ENCODE results near the gene CRIP1. TPM values are rescaled to one million over a fixed set of nuclear protein-coding genes. Genes with fewer than 3 reads are reported as not detected.

Gene CRIP1
- total and polyA plus RNA-seq, 2 donors (not counting 3 experiments of a cell fraction or from before 2014, with no cell fraction given), result 3.1 to 8.1 TPM

DNA sequence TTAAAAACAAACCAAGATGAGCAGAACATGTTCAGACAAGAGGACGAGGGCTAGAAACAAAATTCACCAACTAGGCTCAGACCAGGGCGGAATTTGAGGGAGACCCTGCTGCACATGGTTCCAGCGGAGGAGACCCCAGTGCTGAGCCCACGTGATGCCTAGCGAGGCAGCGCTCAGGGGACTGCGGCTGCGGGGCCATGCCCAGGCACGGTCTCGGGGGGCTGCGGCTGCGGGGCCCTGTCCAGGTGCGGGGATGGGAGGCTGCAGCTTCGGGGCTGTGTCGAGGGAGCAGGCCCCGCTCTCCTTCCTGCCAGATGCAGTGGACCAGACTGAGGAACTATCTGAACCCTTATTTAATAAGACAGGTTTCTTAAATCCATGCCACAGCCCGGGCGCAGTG lies 24.8 kb upstream of the CRIP1 start:
- H3K4me2 ChIP-seq (ENCODE audit: insufficient read depth, low read length), result no peak overlapping the region
- TF ChIP-seq FOS (IDR thresholded peaks at IDR 0.05; ENCODE audit: borderline replicate concordance, insufficient read depth, low read length), result no peak
- no peak for TF ChIP-seq EZH2 (IDR thresholded peaks at IDR 0.05; ENCODE audit: borderline replicate concordance, low read depth, low read length, severe bottlenecking)
- TF ChIP-seq GATA2 (IDR thresholded peaks at IDR 0.05; ENCODE audit: insufficient read depth, insufficient read length, low read depth, low read length), result no peak
- TF ChIP-seq, protein P1, sequence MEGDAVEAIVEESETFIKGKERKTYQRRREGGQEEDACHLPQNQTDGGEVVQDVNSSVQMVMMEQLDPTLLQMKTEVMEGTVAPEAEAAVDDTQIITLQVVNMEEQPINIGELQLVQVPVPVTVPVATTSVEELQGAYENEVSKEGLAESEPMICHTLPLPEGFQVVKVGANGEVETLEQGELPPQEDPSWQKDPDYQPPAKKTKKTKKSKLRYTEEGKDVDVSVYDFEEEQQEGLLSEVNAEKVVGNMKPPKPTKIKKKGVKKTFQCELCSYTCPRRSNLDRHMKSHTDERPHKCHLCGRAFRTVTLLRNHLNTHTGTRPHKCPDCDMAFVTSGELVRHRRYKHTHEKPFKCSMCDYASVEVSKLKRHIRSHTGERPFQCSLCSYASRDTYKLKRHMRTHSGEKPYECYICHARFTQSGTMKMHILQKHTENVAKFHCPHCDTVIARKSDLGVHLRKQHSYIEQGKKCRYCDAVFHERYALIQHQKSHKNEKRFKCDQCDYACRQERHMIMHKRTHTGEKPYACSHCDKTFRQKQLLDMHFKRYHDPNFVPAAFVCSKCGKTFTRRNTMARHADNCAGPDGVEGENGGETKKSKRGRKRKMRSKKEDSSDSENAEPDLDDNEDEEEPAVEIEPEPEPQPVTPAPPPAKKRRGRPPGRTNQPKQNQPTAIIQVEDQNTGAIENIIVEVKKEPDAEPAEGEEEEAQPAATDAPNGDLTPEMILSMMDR (IDR thresholded peaks at IDR 0.05; ENCODE audit: extremely low read depth in 1 of 2, insufficient read depth in 1 of 2, low read depth in 1 of 2, low read length in 2 of 2), result no peak
- no peak for TF ChIP-seq JUN (IDR thresholded peaks at IDR 0.05; ENCODE audit: borderline replicate concordance, insufficient read depth, insufficient read length, low read depth)
- TF ChIP-seq POLR2A (IDR thresholded peaks at IDR 0.05; ENCODE audit: low read depth, low read length), result no peak
- TF ChIP-seq POLR2AphosphoS5 (IDR thresholded peaks at IDR 0.05; ENCODE audit: insufficient read depth, low read depth, low read length), result no peak
- TF ChIP-seq MYC (IDR thresholded peaks at IDR 0.05; ENCODE audit: low read depth, low read length), result no peak
- no peaks in the 10 kb centered on the region for H3K27me3 ChIP-seq (ENCODE audit: control insufficient read depth in 2 of 2, insufficient read depth in 2 of 2, low read length in 2 of 2)
- no TSS peak for BruUV-seq (replicated peaks)
- ChIA-PET POLR2A (no interaction called here), CTCF (interaction anchor here (1.2 kb wide), 1 partner anchor 10 kb away, joined by 3 read pairs; no protein-coding TSS in a partner anchor)
- FAIRE-seq, result no peak
- peaks cover 7 to 59% of the 10 kb centered on the region in 2 experiments for H3K36me3 ChIP-seq (ENCODE audit: control insufficient read depth in 2 of 2, extremely low read depth in 1 of 2, insufficient read depth in 2 of 2, low read length in 2 of 2)
- H3K79me2 ChIP-seq (ENCODE audit: control insufficient read depth, insufficient read depth, low read length), result no peaks in the 10 kb centered on the region
- H3K9me1 ChIP-seq (replicated peaks; ENCODE audit: control insufficient read depth, extremely low read depth, insufficient read depth, low read length), result no peaks in the 10 kb centered on the region
- DNase-seq (ENCODE audit: low read depth, low spot score), result no peak
- no peak overlapping the region for H3K27ac ChIP-seq (ENCODE audit: insufficient read depth, low read depth, low read length)
- no peak overlapping the region for H3K9ac ChIP-seq (replicated peaks; ENCODE audit: extremely low read depth, insufficient read depth, low read length)
- no peak overlapping the region for H2AFZ ChIP-seq (ENCODE audit: low read depth, low read length)
- H4K20me1 ChIP-seq (replicated peaks; ENCODE audit: control insufficient read depth, extremely low read depth, insufficient read depth, low read length), result no peaks in the 10 kb centered on the region
- dilution Hi-C loops (cut with MboI; ENCODE audit: extremely low pct_ligation_motif_present, low sequenced_read_pairs) (no loop called here), intact Hi-C loops (cut with micrococcal nuclease) (no loop called here)
- H3K4me1 ChIP-seq (ENCODE audit: control insufficient read depth, extremely low read depth, insufficient read depth, low read length), result no peaks in the 10 kb centered on the region
- no peak overlapping the region for H3K4me3 ChIP-seq (replicated peaks in 1 of 3; ENCODE audit: insufficient read depth in 1 of 3, low read depth in 1 of 3, low read length in 3 of 3)
- no peaks in the 10 kb centered on the region for H3K9me3 ChIP-seq (replicated peaks; ENCODE audit: control insufficient read depth, insufficient read depth, low read length)

Data from endothelial cell of umbilical vein (primary cell).